Measurements from ENCODE around the gene LOXHD1. TPM values are rescaled to one million over a fixed set of nuclear protein-coding genes. Genes with fewer than 3 reads are reported as not detected.

Gene LOXHD1
- total RNA-seq, 2 experiments from 2014 or later = not detected

- no peak for DNase-seq
- Mint-ChIP-seq H3K9me3 (no peaks in the 10 kb centered on the region), H3K4me1 (no peaks in the 10 kb centered on the region), H3K4me3 (no peak overlapping the region), H3K27ac (no peak overlapping the region), H3K27me3 (peaks cover 17% of the 10 kb centered on the region), H3K36me3 (ENCODE audit: low read depth) (peaks cover 2% of the 10 kb centered on the region)
- ChIA-PET CTCF (no interaction called here), POLR2A (no interaction called here)
These were observed 209.7 kb downstream of the LOXHD1 start for GRCh38 chr18:46447323-46447722.

- Mint-ChIP-seq H3K36me3 (ENCODE audit: low read depth) (peaks cover 2% of the 10 kb centered on the region), H3K27me3 (peaks cover 17% of the 10 kb centered on the region), H3K4me1 (no peaks in the 10 kb centered on the region), H3K27ac (no peak overlapping the region), H3K9me3 (no peaks in the 10 kb centered on the region), H3K4me3 (no peak overlapping the region)
- ChIA-PET POLR2A (no interaction called here), CTCF (no interaction called here)
- no peak for DNase-seq
These were observed 211.3 kb downstream of the LOXHD1 start for GRCh38 chr18:46445522-46446313.

- Mint-ChIP-seq H3K27me3 (peaks cover 1% of the 10 kb centered on the region), H3K4me3 (no peak overlapping the region), H3K4me1 (no peaks in the 10 kb centered on the region), H3K9me3 (no peaks in the 10 kb centered on the region), H3K27ac (no peak overlapping the region), H3K36me3 (ENCODE audit: low read depth) (no peaks in the 10 kb centered on the region)
- DNase-seq = no peak
- ChIA-PET CTCF (no interaction called here), POLR2A (no interaction called here)
These were observed 218.0 kb downstream of the LOXHD1 start for GRCh38 chr18:46439037-46439436.

DNA sequence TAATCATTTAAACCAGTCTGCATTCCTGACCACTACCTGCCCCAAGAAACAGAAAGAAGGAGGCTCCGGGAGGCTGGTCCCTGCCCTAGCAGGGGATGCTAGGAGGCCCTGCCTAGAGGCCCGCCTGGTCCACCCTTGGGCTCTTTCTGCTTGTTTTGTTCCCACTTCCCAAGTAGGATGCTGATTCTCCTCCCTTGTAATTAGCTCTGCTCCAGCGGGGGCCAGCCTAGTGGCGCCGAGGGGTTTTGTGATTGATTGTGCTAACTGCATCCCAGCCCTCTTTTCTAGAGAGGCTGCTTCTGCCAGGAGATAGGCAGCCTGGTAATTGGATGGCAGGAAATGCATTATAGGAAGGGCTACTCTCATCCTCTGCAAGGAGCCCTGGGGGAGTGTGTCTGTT, 220.0 kb downstream of the LOXHD1 start:
- POLR2A ChIA-PET = no interaction called here
- CTCF ChIA-PET = no interaction called here
- H3K36me3 Mint-ChIP-seq (ENCODE audit: low read depth) = no peaks in the 10 kb centered on the region

DNA sequence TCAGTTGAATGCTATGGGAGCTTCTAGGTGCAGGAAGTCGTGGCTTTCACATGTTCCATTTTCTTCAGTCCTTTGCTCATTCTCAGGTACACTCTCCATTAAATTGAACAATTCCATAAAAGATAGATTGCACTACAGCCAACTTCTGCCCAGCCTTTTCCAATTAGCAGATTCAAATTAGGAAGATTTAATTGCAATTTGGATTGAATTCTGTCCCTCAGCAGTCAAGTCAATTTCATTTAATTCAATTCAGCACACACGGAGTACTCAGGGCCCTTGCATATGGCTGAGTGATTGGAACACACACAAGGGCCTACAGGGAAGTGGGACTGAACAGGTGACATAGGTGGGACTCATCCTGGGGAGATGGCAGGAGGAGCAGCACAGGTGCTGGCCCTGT, 220.4 kb downstream of the LOXHD1 start:
- Mint-ChIP-seq H3K27ac (no peak overlapping the region), H3K4me3 (no peak overlapping the region), H3K4me1 (no peaks in the 10 kb centered on the region), H3K27me3 (peaks cover 3% of the 10 kb centered on the region), H3K9me3 (no peaks in the 10 kb centered on the region), H3K36me3 (ENCODE audit: low read depth) (no peaks in the 10 kb centered on the region)
- DNase-seq = no peak
- CTCF ChIA-PET = no interaction called here
- POLR2A ChIA-PET = no interaction called here

More for the DNA sequence above, 220.0 kb downstream of the LOXHD1 start:
- Mint-ChIP-seq H3K4me1 (no peaks in the 10 kb centered on the region), H3K4me3 (no peak overlapping the region), H3K27me3 (no peaks in the 10 kb centered on the region), H3K9me3 (no peaks in the 10 kb centered on the region), H3K27ac (no peak overlapping the region)
- no peak for DNase-seq

- CTCF ChIA-PET = no interaction called here
These were observed 222.0 kb downstream of the LOXHD1 start for GRCh38 chr18:46435031-46435430.

GRCh38 chr18:46434629-46435028, 222.4 kb downstream of the LOXHD1 start:
- ChIA-PET CTCF (no interaction called here), POLR2A (no interaction called here)
- Mint-ChIP-seq H3K27me3 (peaks cover 21% of the 10 kb centered on the region), H3K4me3 (no peak overlapping the region), H3K27ac (no peak overlapping the region), H3K9me3 (no peaks in the 10 kb centered on the region), H3K36me3 (ENCODE audit: low read depth) (no peaks in the 10 kb centered on the region), H3K4me1 (no peaks in the 10 kb centered on the region)
- no peak for DNase-seq

More at GRCh38 chr18:46435031-46435430, 222.0 kb downstream of the LOXHD1 start:
- no peaks in the 10 kb centered on the region for H3K36me3 Mint-ChIP-seq (ENCODE audit: low read depth)
- H3K4me3 Mint-ChIP-seq = no peak overlapping the region
- peaks cover 17% of the 10 kb centered on the region for H3K27me3 Mint-ChIP-seq
- no peak overlapping the region for H3K27ac Mint-ChIP-seq
- no peaks in the 10 kb centered on the region for H3K9me3 Mint-ChIP-seq
- no peak for DNase-seq
- no peaks in the 10 kb centered on the region for H3K4me1 Mint-ChIP-seq
- POLR2A ChIA-PET = no interaction called here

DNA sequence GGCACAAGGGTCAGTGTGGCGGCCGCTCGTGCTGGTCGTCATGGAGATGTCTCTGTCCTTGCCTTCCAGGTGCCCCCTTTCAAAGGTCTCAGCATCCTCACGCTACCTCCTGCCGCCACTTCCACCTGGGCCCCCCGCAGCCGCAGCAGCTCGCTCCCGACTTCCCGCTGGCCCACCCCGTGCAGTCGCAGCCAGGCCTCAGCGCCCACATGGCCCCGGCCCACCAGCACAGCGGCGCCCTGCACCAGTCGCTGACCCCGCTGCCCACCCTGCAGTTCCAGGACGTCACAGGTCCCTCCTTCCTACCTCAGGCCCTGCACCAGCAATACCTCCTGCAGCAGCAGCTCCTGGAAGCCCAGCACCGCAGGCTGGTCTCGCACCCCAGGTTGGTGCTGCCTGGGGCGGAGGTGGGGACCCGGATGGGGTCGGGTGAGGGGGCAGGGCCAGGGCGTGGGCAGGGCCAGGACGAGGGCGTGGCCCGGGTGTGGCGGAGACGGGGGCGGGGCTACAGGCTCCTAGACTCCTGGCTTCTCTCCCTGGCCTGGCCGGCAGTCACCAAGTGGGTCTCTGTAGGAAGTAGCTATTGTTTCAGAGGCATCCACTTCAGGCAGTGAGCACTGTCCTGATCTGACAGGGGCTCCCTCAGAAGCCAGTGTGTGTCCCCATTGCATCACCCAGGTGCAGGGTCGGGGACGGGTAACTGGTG, 223.7 kb downstream of the LOXHD1 start:
- Mint-ChIP-seq H3K4me3 (no peak overlapping the region), H3K9me3 (no peaks in the 10 kb centered on the region), H3K4me1 (no peaks in the 10 kb centered on the region), H3K36me3 (ENCODE audit: low read depth) (no peaks in the 10 kb centered on the region), H3K27ac (no peak overlapping the region), H3K27me3 (peaks cover 23% of the 10 kb centered on the region)
- no peak for DNase-seq
- ChIA-PET CTCF (no interaction called here), POLR2A (no interaction called here)

GRCh38 chr18:46431522-46432171, 225.4 kb downstream of the LOXHD1 start:
- Mint-ChIP-seq H3K9me3 (no peaks in the 10 kb centered on the region), H3K27ac (no peak overlapping the region), H3K4me3 (no peak overlapping the region), H3K27me3 (peaks cover 23% of the 10 kb centered on the region), H3K36me3 (ENCODE audit: low read depth) (no peaks in the 10 kb centered on the region), H3K4me1 (no peaks in the 10 kb centered on the region)
- CTCF ChIA-PET = interaction anchor here (0.7 kb wide), 1 partner anchor 151 kb away, joined by 3 read pairs; no protein-coding TSS in a partner anchor
- POLR2A ChIA-PET = no interaction called here
- no peak for DNase-seq

DNA sequence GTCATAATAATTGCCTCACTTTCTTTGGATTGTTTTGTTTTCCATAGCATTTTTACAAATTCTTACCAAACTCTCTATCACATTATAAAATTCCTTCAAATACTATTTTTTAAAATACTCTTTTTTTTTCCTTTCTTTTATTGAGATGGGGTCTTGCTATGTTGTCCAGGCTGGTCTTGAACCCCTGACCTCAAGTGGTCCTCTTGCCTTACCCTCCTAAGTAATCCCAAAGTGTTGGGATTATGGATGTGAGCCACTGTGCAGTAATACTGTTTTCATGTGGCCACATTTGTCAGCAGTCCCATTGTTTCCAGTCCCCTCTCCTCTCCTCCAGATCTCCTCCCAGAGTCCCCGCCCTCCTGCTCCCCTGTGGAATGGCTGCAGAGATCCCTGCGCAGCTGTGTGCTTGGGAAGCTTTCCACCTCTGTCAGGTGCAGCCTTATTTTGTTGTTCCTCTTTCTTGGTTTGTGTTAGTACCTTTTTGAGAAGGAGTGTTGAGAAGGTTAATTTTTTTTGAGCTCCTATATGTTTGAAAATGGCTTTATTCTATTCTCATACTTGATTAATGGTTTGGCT, 227.3 kb downstream of the LOXHD1 start:
- Mint-ChIP-seq H3K4me1 (no peaks in the 10 kb centered on the region), H3K36me3 (ENCODE audit: low read depth) (no peaks in the 10 kb centered on the region), H3K27me3 (peaks cover 23% of the 10 kb centered on the region), H3K9me3 (no peaks in the 10 kb centered on the region), H3K27ac (no peak overlapping the region), H3K4me3 (no peak overlapping the region)
- no peak for DNase-seq
- POLR2A ChIA-PET = no interaction called here
- CTCF ChIA-PET = interaction anchor here (0.9 kb wide), 1 partner anchor 10 kb away, joined by 3 read pairs; no protein-coding TSS in a partner anchor

GRCh38 chr18:46429130-46429529, 227.9 kb downstream of the LOXHD1 start:
- Mint-ChIP-seq H3K36me3 (ENCODE audit: low read depth) (no peaks in the 10 kb centered on the region), H3K9me3 (no peaks in the 10 kb centered on the region), H3K4me3 (no peak overlapping the region), H3K4me1 (no peaks in the 10 kb centered on the region), H3K27me3 (peaks cover 23% of the 10 kb centered on the region), H3K27ac (no peak overlapping the region)
- CTCF ChIA-PET = no interaction called here
- no peak for DNase-seq
- POLR2A ChIA-PET = no interaction called here

DNA sequence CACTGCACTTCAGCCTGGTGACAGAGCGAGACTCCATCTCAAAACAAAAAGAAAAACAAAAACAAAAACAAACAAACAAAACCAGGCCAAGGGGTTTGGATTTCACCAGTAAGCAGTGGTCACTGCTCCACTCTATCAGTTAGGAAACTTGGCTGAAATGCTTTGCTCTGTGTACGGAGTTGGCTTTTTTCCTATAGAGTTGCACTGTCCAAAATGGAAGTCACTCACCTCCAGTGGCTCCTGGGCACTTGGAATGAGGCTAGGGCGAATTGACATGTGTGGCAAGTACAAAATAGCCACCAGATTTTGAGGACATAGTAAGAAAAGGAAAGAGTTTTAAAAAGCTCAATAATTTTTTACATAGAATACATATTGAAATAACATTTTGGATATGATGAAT, 228.7 kb downstream of the LOXHD1 start:
- H3K27ac Mint-ChIP-seq = no peak overlapping the region

DNA sequence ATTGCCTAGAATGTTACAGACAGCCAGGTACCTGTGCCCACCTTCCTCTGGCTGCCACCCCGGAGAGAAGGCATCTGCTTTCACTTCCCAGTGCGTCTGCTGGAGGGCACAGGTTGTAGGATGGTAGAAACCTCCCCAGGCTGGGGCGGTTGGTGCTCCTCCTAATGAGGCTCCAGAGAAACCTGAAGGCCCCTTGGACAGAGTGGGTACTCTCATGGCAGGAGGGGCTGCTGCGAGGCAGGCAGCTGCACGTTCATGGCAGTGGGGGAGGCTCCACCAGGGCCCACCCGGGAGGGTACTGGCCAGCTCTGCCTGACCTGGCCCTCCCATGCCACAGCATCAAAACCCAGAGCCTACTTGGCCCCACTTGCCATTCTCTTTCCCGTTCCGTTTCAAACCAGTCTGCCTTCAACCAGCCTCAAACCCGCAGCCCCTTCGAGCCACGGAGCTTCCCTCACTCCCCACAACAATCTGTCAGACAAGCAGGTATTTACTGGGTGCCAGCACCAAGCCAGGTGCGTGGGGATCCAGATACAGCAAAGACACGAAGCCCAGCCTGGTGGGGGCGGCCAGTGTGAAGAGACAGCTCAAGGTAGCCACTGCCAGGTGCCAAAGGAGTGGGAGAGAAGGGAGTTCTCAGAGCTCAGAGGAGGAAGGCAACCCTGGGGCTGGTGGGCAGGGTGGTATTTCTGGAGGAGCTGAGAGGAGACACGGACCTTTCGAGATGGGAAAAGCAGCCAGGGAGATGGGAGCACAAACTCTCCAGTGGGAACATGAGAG, 229.6 kb downstream of the LOXHD1 start:
- ChIA-PET POLR2A (no interaction called here), CTCF (interaction anchor here (0.6 kb wide), 1 partner anchor 465 kb away, joined by 4 read pairs; no protein-coding TSS in a partner anchor)
- no peak for DNase-seq
- no peaks in the 10 kb centered on the region for H3K4me1 Mint-ChIP-seq
- H3K36me3 Mint-ChIP-seq (ENCODE audit: low read depth) = no peaks in the 10 kb centered on the region
- H3K9me3 Mint-ChIP-seq = no peaks in the 10 kb centered on the region
- H3K4me3 Mint-ChIP-seq = no peak overlapping the region
- peaks cover 23% of the 10 kb centered on the region for H3K27me3 Mint-ChIP-seq
- no peak overlapping the region for H3K27ac Mint-ChIP-seq

More for the DNA sequence above, 228.7 kb downstream of the LOXHD1 start:
- ChIA-PET CTCF (no interaction called here), POLR2A (no interaction called here)
- Mint-ChIP-seq H3K4me3 (no peak overlapping the region), H3K4me1 (no peaks in the 10 kb centered on the region), H3K36me3 (ENCODE audit: low read depth) (no peaks in the 10 kb centered on the region), H3K27me3 (peaks cover 23% of the 10 kb centered on the region), H3K9me3 (no peaks in the 10 kb centered on the region)
- DNase-seq = no peak
